Measurements from ENCODE around the gene SCN9A. TPM values are rescaled to one million over a fixed set of nuclear protein-coding genes. Genes with fewer than 3 reads are reported as not detected.

The SCN9A gene
- total and polyA plus RNA-seq, 10 of the 15 experiments (the other 5 are each of a cell fraction or from before 2014, with no cell fraction given): 0.04 to 0.08 (median 0.08) TPM; not detected in 7

- no peak overlapping the region for H3K27ac ChIP-seq (ENCODE audit: control insufficient read depth, insufficient read depth)
- in situ Hi-C loops (cut with MboI): no loop called here
- 0% methylated on average over 1 of the region's 1 CpG for WGBS (ENCODE audit: insufficient coverage, insufficient replicate concordance, low lambda C conversion rate, missing lambda C conversion rate)
- ATAC-seq (no peak), FAIRE-seq (no peak), DNase-seq (ENCODE audit: low read depth, low spot score) (no peak)
- BruUV-seq (replicated peaks): no TSS peak
- H3K9me3 ChIP-seq (replicated peaks; ENCODE audit: control insufficient read depth, insufficient read depth, low read length): no peaks in the 10 kb centered on the region
- no peaks in the 10 kb centered on the region for H3K79me2 ChIP-seq (ENCODE audit: control insufficient read depth, insufficient read depth, low read length)
- H3K4me3 ChIP-seq: no peak overlapping the region
- no peak overlapping the region for H2AFZ ChIP-seq (ENCODE audit: control insufficient read depth, low read depth, low read length)
- H3K4me1 ChIP-seq (ENCODE audit: control insufficient read depth, insufficient read depth, low read length): no peaks in the 10 kb centered on the region
- intact Hi-C loops (cut with micrococcal nuclease; ENCODE audit: unreplicated experiment): no loop called here
- CTCF ChIA-PET: no interaction called here
- POLR2A ChIA-PET: no interaction called here
- H3K36me3 ChIP-seq (ENCODE audit: control insufficient read depth in 2 of 2, insufficient read depth in 2 of 2, low read length in 1 of 2): no peaks in the 10 kb centered on the region
- no peak overlapping the region for H3K4me2 ChIP-seq (ENCODE audit: control insufficient read depth, insufficient read depth)
- SMC1A ChIA-PET (ENCODE audit: uncharacterized antibody, unreplicated experiment): interaction anchor here (0.6 kb wide), 1 partner anchor 220 kb away, joined by 4 read pairs; no protein-coding TSS in a partner anchor
- H3K9ac ChIP-seq (ENCODE audit: control insufficient read depth, insufficient read depth, low read length): no peak overlapping the region
- RAD21 ChIA-PET (ENCODE audit: unreplicated experiment): no interaction called here
- no peaks in the 10 kb centered on the region for H3K27me3 ChIP-seq (replicated peaks in 1 of 2; ENCODE audit: control insufficient read depth in 2 of 2, insufficient read depth in 2 of 2, low read length in 1 of 2)
- H4K20me1 ChIP-seq (ENCODE audit: control insufficient read depth, insufficient read depth): no peaks in the 10 kb centered on the region
- TF ChIP-seq FOS (IDR thresholded peaks at IDR 0.05; ENCODE audit: borderline replicate concordance, extremely low read depth, insufficient read length) (no peak), SKIL (IDR thresholded peaks at IDR 0.05; ENCODE audit: low read depth, poor library complexity, severe bottlenecking) (no peak), E2F8 (IDR thresholded peaks at IDR 0.05; ENCODE audit: low read depth, partially characterized antibody) (no peak), STAT1 (conservative IDR thresholded peaks at IDR 0.05) (no peak), RAD21 (IDR thresholded peaks at IDR 0.05; ENCODE audit: insufficient read depth, low read depth, low read length) (no peak), ASH2L (IDR thresholded peaks at IDR 0.05; ENCODE audit: borderline replicate concordance, low read depth) (no peak), MEF2B (IDR thresholded peaks at IDR 0.05; ENCODE audit: partially characterized antibody, poor library complexity, severe bottlenecking) (no peak), ZNF207 (IDR thresholded peaks at IDR 0.05; ENCODE audit: borderline replicate concordance) (no peak), DPF2 (IDR thresholded peaks at IDR 0.05) (no peak), E2F4 (IDR thresholded peaks at IDR 0.05; ENCODE audit: low read depth, low read length) (no peak), SUPT20H (IDR thresholded peaks at IDR 0.05; ENCODE audit: borderline replicate concordance, control insufficient read depth, low read depth, low read length) (no peak), IKZF1 (conservative IDR thresholded peaks at IDR 0.05) (no peak), NFXL1 (IDR thresholded peaks at IDR 0.05; ENCODE audit: borderline replicate concordance) (no peak), ZNF217 (IDR thresholded peaks at IDR 0.05) (no peak)
- TF ChIP-seq, protein P1, sequence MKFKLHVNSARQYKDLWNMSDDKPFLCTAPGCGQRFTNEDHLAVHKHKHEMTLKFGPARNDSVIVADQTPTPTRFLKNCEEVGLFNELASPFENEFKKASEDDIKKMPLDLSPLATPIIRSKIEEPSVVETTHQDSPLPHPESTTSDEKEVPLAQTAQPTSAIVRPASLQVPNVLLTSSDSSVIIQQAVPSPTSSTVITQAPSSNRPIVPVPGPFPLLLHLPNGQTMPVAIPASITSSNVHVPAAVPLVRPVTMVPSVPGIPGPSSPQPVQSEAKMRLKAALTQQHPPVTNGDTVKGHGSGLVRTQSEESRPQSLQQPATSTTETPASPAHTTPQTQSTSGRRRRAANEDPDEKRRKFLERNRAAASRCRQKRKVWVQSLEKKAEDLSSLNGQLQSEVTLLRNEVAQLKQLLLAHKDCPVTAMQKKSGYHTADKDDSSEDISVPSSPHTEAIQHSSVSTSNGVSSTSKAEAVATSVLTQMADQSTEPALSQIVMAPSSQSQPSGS (IDR thresholded peaks at IDR 0.05; ENCODE audit: low read length): no peak
- TF ChIP-seq, protein P2, sequence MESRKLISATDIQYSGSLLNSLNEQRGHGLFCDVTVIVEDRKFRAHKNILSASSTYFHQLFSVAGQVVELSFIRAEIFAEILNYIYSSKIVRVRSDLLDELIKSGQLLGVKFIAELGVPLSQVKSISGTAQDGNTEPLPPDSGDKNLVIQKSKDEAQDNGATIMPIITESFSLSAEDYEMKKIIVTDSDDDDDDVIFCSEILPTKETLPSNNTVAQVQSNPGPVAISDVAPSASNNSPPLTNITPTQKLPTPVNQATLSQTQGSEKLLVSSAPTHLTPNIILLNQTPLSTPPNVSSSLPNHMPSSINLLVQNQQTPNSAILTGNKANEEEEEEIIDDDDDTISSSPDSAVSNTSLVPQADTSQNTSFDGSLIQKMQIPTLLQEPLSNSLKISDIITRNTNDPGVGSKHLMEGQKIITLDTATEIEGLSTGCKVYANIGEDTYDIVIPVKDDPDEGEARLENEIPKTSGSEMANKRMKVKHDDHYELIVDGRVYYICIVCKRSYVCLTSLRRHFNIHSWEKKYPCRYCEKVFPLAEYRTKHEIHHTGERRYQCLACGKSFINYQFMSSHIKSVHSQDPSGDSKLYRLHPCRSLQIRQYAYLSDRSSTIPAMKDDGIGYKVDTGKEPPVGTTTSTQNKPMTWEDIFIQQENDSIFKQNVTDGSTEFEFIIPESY (IDR thresholded peaks at IDR 0.05): no peak
Measured at GRCh38 chr2:166331468-166331867, 44.3 kb downstream of the SCN9A start.

Measured in GM12878 (cell line).